KMS-11 (cell line): ENCODE measurements around the gene PAPPA.

Source experiments
- H2AFZ ChIP-seq: fragments of 200-600 bp; sonication (generic); 2 replicates; pipeline ENCODE4 v1.6.1; 2016; ENCODE audit warnings: antibody characterized with exemption, mixed run types, low read depth
- H3K27ac ChIP-seq: fragments of 200-600 bp; sonication (generic); 2 replicates; pipeline ENCODE4 v1.6.1; 2016; ENCODE audit warnings: mild to moderate bottlenecking, mixed run types
- H3K27me3 ChIP-seq: fragments of 200-600 bp; sonication (generic); 2 replicates; pipeline ENCODE4 v1.6.1; 2017; ENCODE audit warnings: mild to moderate bottlenecking, low read depth, mixed run types, moderate library complexity; ENCODE audit not compliant: insufficient read depth
- H3K36me3 ChIP-seq: fragments of 200-600 bp; sonication (generic); 2 replicates; pipeline ENCODE4 v1.6.1; 2017; ENCODE audit warnings: mild to moderate bottlenecking, mixed run types; ENCODE audit not compliant: insufficient read depth
- H3K4me1 ChIP-seq: fragments of 200-600 bp; sonication (generic); 2 replicates; pipeline ENCODE4 v1.6.1; 2016; ENCODE audit warnings: mild to moderate bottlenecking, low read depth, mixed run types; ENCODE audit not compliant: poor library complexity, severe bottlenecking
- H3K4me2 ChIP-seq: fragments of 200-600 bp; sonication (generic); 2 replicates; pipeline ENCODE4 v1.7.0; 2016; ENCODE audit warnings: mild to moderate bottlenecking, mixed run types
- H3K4me3 ChIP-seq: fragments of 200-600 bp; sonication (generic); IDR thresholded peaks from 2 replicates; pipeline ENCODE4 v1.6.1; 2017; ENCODE audit warnings: low read depth, low read length, mixed read lengths; ENCODE audit not compliant: insufficient read depth
- H3K79me2 ChIP-seq: fragments of 200-600 bp; sonication (generic); 2 replicates; pipeline ENCODE4 v1.6.1; 2016; ENCODE audit warnings: low read depth, mixed run types; ENCODE audit not compliant: insufficient read depth
- H3K9ac ChIP-seq: fragments of 200-600 bp; sonication (generic); 2 replicates; pipeline ENCODE4 v1.6.1; 2016; ENCODE audit warnings: mild to moderate bottlenecking, mixed run types
- H4K20me1 ChIP-seq: fragments of 200-600 bp; sonication (generic); 2 replicates; pipeline ENCODE4 v1.6.1; 2016; ENCODE audit warnings: mild to moderate bottlenecking, mixed run types; ENCODE audit not compliant: insufficient read depth
- CTCF ChIP-seq: fragments of 200-600 bp; sonication (generic); conservative IDR thresholded peaks from 2 replicates; pipeline ENCODE4 v1.6.1; 2017; ENCODE audit warnings: low read depth, mild to moderate bottlenecking, antibody characterized with exemption, low read length, moderate library complexity, mixed read lengths

PAPPA gene

GRCh38 chr9:116337015-116337414 lies 183.4 kb downstream of the PAPPA start:
- Histone ChIP-seq H3K4me2 (no peak overlapping the region), H3K36me3 (no peaks in the 10 kb centered on the region)

GRCh38 chr9:116340270-116340669 lies 186.7 kb downstream of the PAPPA start:
- H3K4me1 ChIP-seq = no peaks in the 10 kb centered on the region
- no peaks in the 10 kb centered on the region for H3K79me2 ChIP-seq
- no peak overlapping the region for H3K27ac ChIP-seq
- no peak overlapping the region for H2AFZ ChIP-seq
- no peaks in the 10 kb centered on the region for H3K27me3 ChIP-seq
- H3K9ac ChIP-seq = no peak overlapping the region
- H3K4me2 ChIP-seq = no peak overlapping the region
- H4K20me1 ChIP-seq = no peaks in the 10 kb centered on the region
- H3K36me3 ChIP-seq = no peaks in the 10 kb centered on the region
- TF ChIP-seq CTCF = no peak
- H3K4me3 ChIP-seq = no peak overlapping the region

More at GRCh38 chr9:116337015-116337414, 183.4 kb downstream of the PAPPA start:
- H3K27ac ChIP-seq = no peak overlapping the region
- no peak overlapping the region for H3K4me3 ChIP-seq
- no peaks in the 10 kb centered on the region for H4K20me1 ChIP-seq
- H3K27me3 ChIP-seq = no peaks in the 10 kb centered on the region
- no peak overlapping the region for H2AFZ ChIP-seq
- no peak for TF ChIP-seq CTCF
- H3K79me2 ChIP-seq = no peaks in the 10 kb centered on the region
- H3K9ac ChIP-seq = no peak overlapping the region
- H3K4me1 ChIP-seq = no peaks in the 10 kb centered on the region

GRCh38 chr9:116342061-116342460 lies 188.5 kb downstream of the PAPPA start:
- Histone ChIP-seq H3K4me2 (no peak overlapping the region), H3K9ac (no peak overlapping the region), H4K20me1 (no peaks in the 10 kb centered on the region), H3K27me3 (no peaks in the 10 kb centered on the region), H3K4me1 (no peaks in the 10 kb centered on the region), H3K27ac (no peak overlapping the region), H2AFZ (no peak overlapping the region), H3K36me3 (no peaks in the 10 kb centered on the region), H3K4me3 (no peak overlapping the region), H3K79me2 (no peaks in the 10 kb centered on the region)
- TF ChIP-seq CTCF = no peak

GRCh38 chr9:116342941-116343340 lies 189.3 kb downstream of the PAPPA start:
- no peaks in the 10 kb centered on the region for H3K79me2 ChIP-seq
- H2AFZ ChIP-seq = no peak overlapping the region
- H3K4me2 ChIP-seq = no peak overlapping the region
- H3K27ac ChIP-seq = no peak overlapping the region
- H3K36me3 ChIP-seq = no peaks in the 10 kb centered on the region
- H3K27me3 ChIP-seq = no peaks in the 10 kb centered on the region
- no peak overlapping the region for H3K4me3 ChIP-seq
- H3K9ac ChIP-seq = no peak overlapping the region
- no peak for TF ChIP-seq CTCF
- no peaks in the 10 kb centered on the region for H4K20me1 ChIP-seq
- H3K4me1 ChIP-seq = no peaks in the 10 kb centered on the region
